ENCODE data around the gene NRDE2. TPM values are rescaled to one million over a fixed set of nuclear protein-coding genes. Genes with fewer than 3 reads are reported as not detected.
A peak's percentile ranks its signal among the peaks of the same experiment; 100 is the strongest.

Gene NRDE2
- total RNA-seq, 4 donors from 2014 or later, result 8.0 to 14.1 (median 12.2) TPM

DNA sequence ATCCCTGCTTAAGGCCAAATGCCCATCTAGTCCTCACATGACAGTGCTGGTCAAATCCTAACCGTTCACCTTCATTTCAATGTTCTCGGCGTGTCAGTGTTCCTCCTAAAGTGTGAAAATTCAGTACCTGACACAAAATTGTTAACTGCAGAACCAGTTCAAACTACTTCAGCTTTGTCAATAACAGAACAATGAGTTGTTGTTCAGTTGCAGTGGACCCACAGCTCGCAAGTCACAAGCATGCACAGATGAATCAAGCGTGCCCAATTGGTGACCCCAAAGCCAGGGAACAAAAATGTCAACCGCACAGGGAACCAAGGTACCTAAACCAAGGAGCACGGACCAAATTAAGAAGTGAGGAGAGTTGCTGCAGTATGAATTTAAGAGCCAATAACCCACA is 23.2 kb downstream of the NRDE2 start:
- WGBS, result 98% methylated on average over 7 of the region's 7 CpGs
- TF ChIP-seq EP300 (IDR thresholded peaks at IDR 0.05) (no peak), POLR2AphosphoS5 (IDR thresholded peaks at IDR 0.05) (no peak), POLR2A (IDR thresholded peaks at IDR 0.05; ENCODE audit: low read depth) (no peak)
- TF ChIP-seq, protein P1, sequence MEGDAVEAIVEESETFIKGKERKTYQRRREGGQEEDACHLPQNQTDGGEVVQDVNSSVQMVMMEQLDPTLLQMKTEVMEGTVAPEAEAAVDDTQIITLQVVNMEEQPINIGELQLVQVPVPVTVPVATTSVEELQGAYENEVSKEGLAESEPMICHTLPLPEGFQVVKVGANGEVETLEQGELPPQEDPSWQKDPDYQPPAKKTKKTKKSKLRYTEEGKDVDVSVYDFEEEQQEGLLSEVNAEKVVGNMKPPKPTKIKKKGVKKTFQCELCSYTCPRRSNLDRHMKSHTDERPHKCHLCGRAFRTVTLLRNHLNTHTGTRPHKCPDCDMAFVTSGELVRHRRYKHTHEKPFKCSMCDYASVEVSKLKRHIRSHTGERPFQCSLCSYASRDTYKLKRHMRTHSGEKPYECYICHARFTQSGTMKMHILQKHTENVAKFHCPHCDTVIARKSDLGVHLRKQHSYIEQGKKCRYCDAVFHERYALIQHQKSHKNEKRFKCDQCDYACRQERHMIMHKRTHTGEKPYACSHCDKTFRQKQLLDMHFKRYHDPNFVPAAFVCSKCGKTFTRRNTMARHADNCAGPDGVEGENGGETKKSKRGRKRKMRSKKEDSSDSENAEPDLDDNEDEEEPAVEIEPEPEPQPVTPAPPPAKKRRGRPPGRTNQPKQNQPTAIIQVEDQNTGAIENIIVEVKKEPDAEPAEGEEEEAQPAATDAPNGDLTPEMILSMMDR (IDR thresholded peaks at IDR 0.05), result no peak
- DNase-seq (ENCODE audit: extremely low spot score), result no peak
- Histone ChIP-seq H3K27me3 (no peaks in the 10 kb centered on the region), H3K36me3 (peaks cover 28 to 75% (median 68%) of the 10 kb centered on the region in 4 donors), H3K27ac (replicated peaks in 1 of 4) (no peak overlapping the region), H3K9me3 (no peaks in the 10 kb centered on the region), H3K4me1 (peaks cover 0 to 8% (median 0%) of the 10 kb centered on the region in 4 donors), H3K4me3 (no peak overlapping the region)
- intact Hi-C loops (cut with DNase I), result loop anchor here (5.0 to 10.0 kb wide), 2 partner anchors 284 to 416 kb away; no protein-coding TSS in a partner anchor

DNA sequence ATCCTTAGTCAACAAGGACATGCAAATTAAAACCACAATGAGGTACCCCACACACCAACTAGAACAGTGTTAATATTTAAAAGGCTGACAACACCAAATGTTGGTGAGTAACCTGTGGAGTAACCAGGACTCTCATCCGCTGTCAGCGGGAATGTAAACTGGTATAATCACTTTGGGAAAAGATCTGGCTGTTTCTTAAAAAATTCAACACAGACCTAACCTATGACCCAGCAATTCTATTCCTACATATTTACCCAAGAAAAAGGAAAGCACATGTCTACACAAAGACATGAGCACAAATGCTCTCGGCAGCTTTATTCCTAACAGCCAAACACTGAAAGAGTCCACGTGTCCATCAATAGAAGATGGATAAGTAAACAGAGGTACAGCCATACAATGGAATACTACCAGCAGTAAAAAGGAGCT is 26.6 kb downstream of the NRDE2 start:
- Histone ChIP-seq H3K4me3 (no peak overlapping the region), H3K4me1 (peaks cover 10 to 32% (median 21%) of the 10 kb centered on the region in 4 donors), H3K27ac (replicated peaks in 1 of 4) (no peak overlapping the region), H3K36me3 (peaks cover 19 to 60% (median 50%) of the 10 kb centered on the region in 4 donors), H3K9me3 (no peaks in the 10 kb centered on the region), H3K27me3 (no peaks in the 10 kb centered on the region)
- 89% methylated on average over 4 of the region's 4 CpGs for WGBS
- TF ChIP-seq POLR2A (IDR thresholded peaks at IDR 0.05; ENCODE audit: low read depth) (no peak), EP300 (IDR thresholded peaks at IDR 0.05) (no peak), POLR2AphosphoS5 (IDR thresholded peaks at IDR 0.05) (no peak)
- TF ChIP-seq, protein P1 (IDR thresholded peaks at IDR 0.05), result no peak
- DNase-seq (ENCODE audit: extremely low spot score), result no peak
- intact Hi-C loops (cut with DNase I), result loop anchor here (5.0 to 10.0 kb wide), 2 partner anchors 287 to 420 kb away; no protein-coding TSS in a partner anchor

DNA sequence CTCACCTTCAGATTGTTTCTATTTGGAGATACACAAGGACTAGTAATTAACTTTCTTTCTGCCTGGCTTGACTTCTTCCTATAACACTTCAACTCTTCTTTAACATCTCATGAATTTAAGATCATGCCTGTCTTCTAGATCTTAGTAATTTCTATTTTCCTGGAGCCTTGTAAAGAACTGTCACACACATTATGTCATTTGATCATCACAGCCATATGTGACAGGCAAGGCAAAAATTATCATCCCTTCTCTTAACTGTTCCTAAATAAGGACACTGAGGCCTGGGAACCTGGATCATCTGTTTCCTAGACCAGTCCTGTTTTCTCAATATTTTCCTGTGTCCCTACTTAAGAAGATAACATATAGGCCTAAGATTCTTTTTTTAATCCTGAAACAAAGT is 27.2 kb downstream of the NRDE2 start:
- intact Hi-C loops (cut with DNase I), result loop anchor here (5.0 to 10.0 kb wide), 3 partner anchors 420 to 513 kb away; partner anchors contain the start of gene TTC7B
- no peak for TF ChIP-seq EP300 (IDR thresholded peaks at IDR 0.05)
- TF ChIP-seq, protein P1 (IDR thresholded peaks at IDR 0.05), result no peak
- TF ChIP-seq POLR2A (IDR thresholded peaks at IDR 0.05; ENCODE audit: low read depth), result no peak
- no peak for TF ChIP-seq POLR2AphosphoS5 (IDR thresholded peaks at IDR 0.05)

DNA sequence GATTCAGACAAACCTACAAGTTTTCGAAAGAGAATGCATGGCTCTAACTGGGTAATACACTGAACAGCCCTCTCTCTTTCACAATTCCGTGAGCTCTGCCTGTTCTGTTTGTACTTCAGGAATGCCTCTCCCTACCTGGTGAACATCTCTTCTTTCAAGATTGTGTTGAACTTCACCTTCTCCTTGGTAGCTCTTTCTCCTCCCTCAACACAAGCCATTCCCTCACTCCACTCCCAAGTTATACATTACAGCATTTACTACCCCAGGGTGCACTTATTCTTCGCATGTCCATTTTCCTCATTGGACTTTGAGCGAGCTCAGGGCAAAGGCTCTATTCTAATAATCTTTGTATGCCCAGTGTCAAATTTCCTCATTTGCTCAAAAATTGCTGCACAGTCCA is 28.3 kb downstream of the NRDE2 start:
- Histone ChIP-seq H3K4me1 (peaks cover 10 to 39% (median 32%) of the 10 kb centered on the region in 4 donors), H3K27me3 (no peaks in the 10 kb centered on the region), H3K9me3 (no peaks in the 10 kb centered on the region), H3K4me3 (no peak overlapping the region), H3K27ac (replicated peaks in 1 of 4) (peak overlapping the region in 1 of 4 donors; percentile 74), H3K36me3 (peaks cover 15 to 51% (median 38%) of the 10 kb centered on the region in 4 donors)
- intact Hi-C loops (cut with DNase I), result loop anchor here (2.0 to 10.0 kb wide), 4 partner anchors 393 to 514 kb away; partner anchors contain the start of gene TTC7B
- 100% methylated on average over 4 of the region's 4 CpGs for WGBS
- TF ChIP-seq EP300 (IDR thresholded peaks at IDR 0.05) (no peak), POLR2AphosphoS5 (IDR thresholded peaks at IDR 0.05) (no peak), POLR2A (IDR thresholded peaks at IDR 0.05; ENCODE audit: low read depth) (no peak)
- TF ChIP-seq, protein P1 (IDR thresholded peaks at IDR 0.05), result no peak
- no peak for DNase-seq (ENCODE audit: extremely low spot score)

More for the DNA sequence above, 27.2 kb downstream of the NRDE2 start:
- Histone ChIP-seq H3K36me3 (peaks cover 15 to 53% (median 45%) of the 10 kb centered on the region in 4 donors), H3K4me1 (peaks cover 10 to 33% (median 26%) of the 10 kb centered on the region in 4 donors), H3K27ac (replicated peaks in 1 of 4) (no peak overlapping the region), H3K27me3 (no peaks in the 10 kb centered on the region), H3K4me3 (no peak overlapping the region), H3K9me3 (no peaks in the 10 kb centered on the region)
- DNase-seq (ENCODE audit: extremely low spot score), result no peak
